HEK293 (cell line): ENCODE results near the gene FYB2.

ENCODE experiments used
- FEZF1 ChIP-seq: fragments of 450-650 bp; formaldehyde crosslinking; IDR thresholded peaks from 2 replicates; pipeline ENCODE4 v1.5.1; 2016; ENCODE audit warnings: missing biosample characterization, missing genetic modification characterization
- IKZF3 ChIP-seq: fragments of 450-650 bp; IDR thresholded peaks from 2 replicates; pipeline ENCODE4 v1.5.0; 2018; ENCODE audit warnings: missing biosample characterization, mild to moderate bottlenecking, missing genetic modification characterization, moderate library complexity
- OSR2 ChIP-seq: fragments of 450-650 bp; formaldehyde crosslinking; IDR thresholded peaks from 2 replicates; pipeline ENCODE4 v1.5.1; 2016; ENCODE audit warnings: missing biosample characterization, missing genetic modification characterization
- SP2 ChIP-seq: fragments of 450-650 bp; formaldehyde crosslinking; IDR thresholded peaks from 2 replicates; pipeline ENCODE4 v1.5.1; 2016; ENCODE audit warnings: missing biosample characterization, missing genetic modification characterization
- ZFP41 ChIP-seq: fragments of 450-650 bp; formaldehyde crosslinking; IDR thresholded peaks from 2 replicates; pipeline ENCODE4 v1.5.1; 2016; ENCODE audit warnings: missing biosample characterization, missing genetic modification characterization, borderline replicate concordance
- ZNF138 ChIP-seq: fragments of 450-650 bp; formaldehyde crosslinking; IDR thresholded peaks from 2 replicates; pipeline ENCODE4 v1.5.1; 2016; ENCODE audit warnings: missing biosample characterization, missing genetic modification characterization, borderline replicate concordance
- ZNF274 ChIP-seq, 2 experiments: fragments of 200-500 bp in 1 of 2; fragments of 450-650 bp in 1 of 2; sonication (Bioruptor generic) in 1 of 2; formaldehyde crosslinking in 1 of 2; IDR thresholded peaks; 2 replicates each; pipeline versions ENCODE4 v1.5.1 to v1.6.1; 2014 to 2016; ENCODE audit warnings: borderline replicate concordance in 1 of 2, inconsistent platforms in 1 of 2, low read length in 1 of 2, missing biosample characterization in 1 of 2, missing genetic modification characterization in 1 of 2
- ZNF324 ChIP-seq: fragments of 450-650 bp; formaldehyde crosslinking; IDR thresholded peaks from 2 replicates; pipeline ENCODE4 v1.5.1; 2016; ENCODE audit warnings: missing biosample characterization, missing genetic modification characterization
- ZNF776 ChIP-seq: fragments of 450-650 bp; formaldehyde crosslinking; IDR thresholded peaks from 2 replicates; pipeline ENCODE4 v1.5.0; 2017; ENCODE audit warnings: missing biosample characterization, missing genetic modification characterization, borderline replicate concordance
- ZSCAN30 ChIP-seq: fragments of 450-650 bp; IDR thresholded peaks from 2 replicates; pipeline ENCODE4 v1.5.1; 2018; ENCODE audit warnings: missing biosample characterization, mild to moderate bottlenecking, missing genetic modification characterization, moderate library complexity
- TF ChIP-seq, protein P1 (sequence below): fragments of 450-650 bp; formaldehyde crosslinking; conservative IDR thresholded peaks from 2 replicates; pipeline ENCODE4 v1.5.1; 2016; ENCODE audit warnings: low read depth, missing biosample characterization, missing genetic modification characterization
- TF ChIP-seq, protein P2 (sequence below): fragments of 450-650 bp; formaldehyde crosslinking; IDR thresholded peaks from 2 replicates; pipeline ENCODE4 v1.5.1; 2016; ENCODE audit warnings: missing biosample characterization, missing genetic modification characterization
- TF ChIP-seq, protein P3 (sequence below): fragments of 450-650 bp; formaldehyde crosslinking; IDR thresholded peaks from 2 replicates; pipeline ENCODE4 v1.5.1; 2016; ENCODE audit warnings: missing biosample characterization, missing genetic modification characterization

DNA sequence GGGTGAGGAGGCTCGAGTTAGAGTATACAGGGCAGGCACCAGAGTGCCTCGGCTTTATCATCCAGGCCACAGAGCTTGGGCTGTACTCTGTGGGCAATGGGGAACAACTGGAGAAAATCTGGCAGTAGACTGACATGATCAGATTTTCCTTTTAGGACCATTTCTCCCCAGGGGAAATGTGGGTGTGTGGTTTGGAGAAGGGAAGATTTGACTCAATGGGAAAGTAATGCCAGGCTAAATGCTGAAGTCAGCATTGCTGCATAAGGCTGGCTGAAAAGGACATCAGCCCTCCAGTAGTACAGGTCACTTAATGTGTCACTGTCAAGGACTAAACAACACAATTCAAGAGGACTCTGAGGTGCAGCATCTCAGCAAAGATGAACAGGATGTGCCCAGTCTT lies 5.0 kb downstream of the FYB2 start:
- no peak for TF ChIP-seq ZNF274 (IDR thresholded peaks at IDR 0.05; ENCODE audit: low read length)
- TF ChIP-seq ZNF274 (tag by site-specific recombination; IDR thresholded peaks at IDR 0.05; ENCODE audit: borderline replicate concordance) = no peak
- no peak for TF ChIP-seq ZFP41
- TF ChIP-seq, protein P1, sequence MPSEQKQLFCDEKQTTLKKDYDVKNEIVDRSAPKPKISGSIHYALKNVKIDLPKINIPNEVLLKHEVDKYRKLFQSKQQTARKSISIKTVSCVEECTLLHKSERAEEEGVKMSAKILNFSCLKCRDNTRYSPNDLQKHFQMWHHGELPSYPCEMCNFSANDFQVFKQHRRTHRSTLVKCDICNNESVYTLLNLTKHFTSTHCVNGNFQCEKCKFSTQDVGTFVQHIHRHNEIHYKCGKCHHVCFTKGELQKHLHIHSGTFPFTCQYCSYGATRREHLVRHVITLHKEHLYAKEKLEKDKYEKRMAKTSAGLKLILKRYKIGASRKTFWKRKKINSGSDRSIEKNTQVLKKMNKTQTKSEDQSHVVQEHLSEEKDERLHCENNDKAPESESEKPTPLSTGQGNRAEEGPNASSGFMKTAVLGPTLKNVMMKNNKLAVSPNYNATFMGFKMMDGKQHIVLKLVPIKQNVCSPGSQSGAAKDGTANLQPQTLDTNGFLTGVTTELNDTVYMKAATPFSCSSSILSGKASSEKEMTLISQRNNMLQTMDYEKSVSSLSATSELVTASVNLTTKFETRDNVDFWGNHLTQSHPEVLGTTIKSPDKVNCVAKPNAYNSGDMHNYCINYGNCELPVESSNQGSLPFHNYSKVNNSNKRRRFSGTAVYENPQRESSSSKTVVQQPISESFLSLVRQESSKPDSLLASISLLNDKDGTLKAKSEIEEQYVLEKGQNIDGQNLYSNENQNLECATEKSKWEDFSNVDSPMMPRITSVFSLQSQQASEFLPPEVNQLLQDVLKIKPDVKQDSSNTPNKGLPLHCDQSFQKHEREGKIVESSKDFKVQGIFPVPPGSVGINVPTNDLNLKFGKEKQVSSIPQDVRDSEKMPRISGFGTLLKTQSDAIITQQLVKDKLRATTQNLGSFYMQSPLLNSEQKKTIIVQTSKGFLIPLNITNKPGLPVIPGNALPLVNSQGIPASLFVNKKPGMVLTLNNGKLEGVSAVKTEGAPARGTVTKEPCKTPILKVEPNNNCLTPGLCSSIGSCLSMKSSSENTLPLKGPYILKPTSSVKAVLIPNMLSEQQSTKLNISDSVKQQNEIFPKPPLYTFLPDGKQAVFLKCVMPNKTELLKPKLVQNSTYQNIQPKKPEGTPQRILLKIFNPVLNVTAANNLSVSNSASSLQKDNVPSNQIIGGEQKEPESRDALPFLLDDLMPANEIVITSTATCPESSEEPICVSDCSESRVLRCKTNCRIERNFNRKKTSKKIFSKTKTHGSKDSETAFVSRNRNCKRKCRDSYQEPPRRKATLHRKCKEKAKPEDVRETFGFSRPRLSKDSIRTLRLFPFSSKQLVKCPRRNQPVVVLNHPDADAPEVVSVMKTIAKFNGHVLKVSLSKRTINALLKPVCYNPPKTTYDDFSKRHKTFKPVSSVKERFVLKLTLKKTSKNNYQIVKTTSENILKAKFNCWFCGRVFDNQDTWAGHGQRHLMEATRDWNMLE (tag by site-specific recombination) = no peak
- TF ChIP-seq, protein P2, sequence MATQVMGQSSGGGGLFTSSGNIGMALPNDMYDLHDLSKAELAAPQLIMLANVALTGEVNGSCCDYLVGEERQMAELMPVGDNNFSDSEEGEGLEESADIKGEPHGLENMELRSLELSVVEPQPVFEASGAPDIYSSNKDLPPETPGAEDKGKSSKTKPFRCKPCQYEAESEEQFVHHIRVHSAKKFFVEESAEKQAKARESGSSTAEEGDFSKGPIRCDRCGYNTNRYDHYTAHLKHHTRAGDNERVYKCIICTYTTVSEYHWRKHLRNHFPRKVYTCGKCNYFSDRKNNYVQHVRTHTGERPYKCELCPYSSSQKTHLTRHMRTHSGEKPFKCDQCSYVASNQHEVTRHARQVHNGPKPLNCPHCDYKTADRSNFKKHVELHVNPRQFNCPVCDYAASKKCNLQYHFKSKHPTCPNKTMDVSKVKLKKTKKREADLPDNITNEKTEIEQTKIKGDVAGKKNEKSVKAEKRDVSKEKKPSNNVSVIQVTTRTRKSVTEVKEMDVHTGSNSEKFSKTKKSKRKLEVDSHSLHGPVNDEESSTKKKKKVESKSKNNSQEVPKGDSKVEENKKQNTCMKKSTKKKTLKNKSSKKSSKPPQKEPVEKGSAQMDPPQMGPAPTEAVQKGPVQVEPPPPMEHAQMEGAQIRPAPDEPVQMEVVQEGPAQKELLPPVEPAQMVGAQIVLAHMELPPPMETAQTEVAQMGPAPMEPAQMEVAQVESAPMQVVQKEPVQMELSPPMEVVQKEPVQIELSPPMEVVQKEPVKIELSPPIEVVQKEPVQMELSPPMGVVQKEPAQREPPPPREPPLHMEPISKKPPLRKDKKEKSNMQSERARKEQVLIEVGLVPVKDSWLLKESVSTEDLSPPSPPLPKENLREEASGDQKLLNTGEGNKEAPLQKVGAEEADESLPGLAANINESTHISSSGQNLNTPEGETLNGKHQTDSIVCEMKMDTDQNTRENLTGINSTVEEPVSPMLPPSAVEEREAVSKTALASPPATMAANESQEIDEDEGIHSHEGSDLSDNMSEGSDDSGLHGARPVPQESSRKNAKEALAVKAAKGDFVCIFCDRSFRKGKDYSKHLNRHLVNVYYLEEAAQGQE (tag by site-specific recombination) = no peak
- TF ChIP-seq ZNF138 (tag by site-specific recombination) = no peak
- no peak for TF ChIP-seq SP2 (tag by site-specific recombination)
- TF ChIP-seq ZSCAN30 (tag by site-specific recombination) = no peak
- no peak for TF ChIP-seq ZNF324 (tag by site-specific recombination)
- TF ChIP-seq, protein P3, sequence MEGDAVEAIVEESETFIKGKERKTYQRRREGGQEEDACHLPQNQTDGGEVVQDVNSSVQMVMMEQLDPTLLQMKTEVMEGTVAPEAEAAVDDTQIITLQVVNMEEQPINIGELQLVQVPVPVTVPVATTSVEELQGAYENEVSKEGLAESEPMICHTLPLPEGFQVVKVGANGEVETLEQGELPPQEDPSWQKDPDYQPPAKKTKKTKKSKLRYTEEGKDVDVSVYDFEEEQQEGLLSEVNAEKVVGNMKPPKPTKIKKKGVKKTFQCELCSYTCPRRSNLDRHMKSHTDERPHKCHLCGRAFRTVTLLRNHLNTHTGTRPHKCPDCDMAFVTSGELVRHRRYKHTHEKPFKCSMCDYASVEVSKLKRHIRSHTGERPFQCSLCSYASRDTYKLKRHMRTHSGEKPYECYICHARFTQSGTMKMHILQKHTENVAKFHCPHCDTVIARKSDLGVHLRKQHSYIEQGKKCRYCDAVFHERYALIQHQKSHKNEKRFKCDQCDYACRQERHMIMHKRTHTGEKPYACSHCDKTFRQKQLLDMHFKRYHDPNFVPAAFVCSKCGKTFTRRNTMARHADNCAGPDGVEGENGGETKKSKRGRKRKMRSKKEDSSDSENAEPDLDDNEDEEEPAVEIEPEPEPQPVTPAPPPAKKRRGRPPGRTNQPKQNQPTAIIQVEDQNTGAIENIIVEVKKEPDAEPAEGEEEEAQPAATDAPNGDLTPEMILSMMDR (tag by site-specific recombination) = no peak
- TF ChIP-seq ZNF776 (tag by site-specific recombination) = no peak
- TF ChIP-seq FEZF1 (tag by site-specific recombination) = no peak
- TF ChIP-seq OSR2 = no peak
- no peak for TF ChIP-seq IKZF3 (tag by site-specific recombination)
